ENCODE measurements around the gene LTF. TPM values are rescaled to one million over a fixed set of nuclear protein-coding genes. Genes with fewer than 3 reads are reported as not detected.

Gene LTF
- total RNA-seq, 1 donor from 2014 or later, result not detected

DNA sequence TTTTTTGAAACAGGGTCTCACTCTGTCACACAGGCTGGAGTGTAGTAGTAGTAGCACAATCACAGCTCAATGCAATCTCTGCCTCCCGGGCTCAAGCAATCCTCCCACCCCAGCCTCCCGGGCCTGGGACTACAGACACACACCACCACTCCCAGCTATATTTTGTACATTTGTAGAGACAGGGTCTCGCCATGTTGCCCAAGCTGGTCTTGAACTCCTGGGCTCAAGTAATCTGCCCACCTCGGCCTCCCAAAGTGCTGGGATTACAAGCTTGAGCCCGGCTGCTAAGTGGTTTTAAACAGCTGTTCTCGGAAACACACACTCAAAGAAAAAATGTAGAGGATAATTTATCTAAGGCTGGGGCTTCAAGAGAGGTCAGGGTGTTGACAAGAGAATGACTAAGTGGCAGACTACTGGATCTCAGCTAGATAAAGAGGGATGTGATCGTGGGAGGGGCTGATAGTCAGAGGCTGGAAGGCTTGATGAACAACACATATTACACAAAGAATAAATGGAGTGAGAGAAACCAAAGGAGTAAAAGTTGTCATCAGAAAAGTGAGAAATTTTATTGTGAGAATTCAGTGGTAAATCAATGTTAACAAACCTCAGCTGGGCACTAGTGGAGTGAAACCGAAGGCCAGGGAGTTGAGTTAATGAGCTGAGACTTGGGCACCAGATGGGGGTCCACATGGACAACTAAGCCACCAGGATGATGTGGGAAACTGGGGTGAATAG, 64.5 kb downstream of the LTF start:
- H3K4me3 Mint-ChIP-seq, result no peak overlapping the region
- ATAC-seq (ENCODE audit: low read depth), result no peak
- CTCF ChIA-PET, result no interaction called here
- H3K9me3 Mint-ChIP-seq, result peaks cover 3% of the 10 kb centered on the region
- peaks cover 16% of the 10 kb centered on the region for H3K4me1 Mint-ChIP-seq
- POLR2A ChIA-PET, result no interaction called here
- no peak for DNase-seq
- H3K36me3 Mint-ChIP-seq (ENCODE audit: low read depth), result no peaks in the 10 kb centered on the region
- no peaks in the 10 kb centered on the region for H3K27me3 Mint-ChIP-seq
- TF ChIP-seq, protein P1, sequence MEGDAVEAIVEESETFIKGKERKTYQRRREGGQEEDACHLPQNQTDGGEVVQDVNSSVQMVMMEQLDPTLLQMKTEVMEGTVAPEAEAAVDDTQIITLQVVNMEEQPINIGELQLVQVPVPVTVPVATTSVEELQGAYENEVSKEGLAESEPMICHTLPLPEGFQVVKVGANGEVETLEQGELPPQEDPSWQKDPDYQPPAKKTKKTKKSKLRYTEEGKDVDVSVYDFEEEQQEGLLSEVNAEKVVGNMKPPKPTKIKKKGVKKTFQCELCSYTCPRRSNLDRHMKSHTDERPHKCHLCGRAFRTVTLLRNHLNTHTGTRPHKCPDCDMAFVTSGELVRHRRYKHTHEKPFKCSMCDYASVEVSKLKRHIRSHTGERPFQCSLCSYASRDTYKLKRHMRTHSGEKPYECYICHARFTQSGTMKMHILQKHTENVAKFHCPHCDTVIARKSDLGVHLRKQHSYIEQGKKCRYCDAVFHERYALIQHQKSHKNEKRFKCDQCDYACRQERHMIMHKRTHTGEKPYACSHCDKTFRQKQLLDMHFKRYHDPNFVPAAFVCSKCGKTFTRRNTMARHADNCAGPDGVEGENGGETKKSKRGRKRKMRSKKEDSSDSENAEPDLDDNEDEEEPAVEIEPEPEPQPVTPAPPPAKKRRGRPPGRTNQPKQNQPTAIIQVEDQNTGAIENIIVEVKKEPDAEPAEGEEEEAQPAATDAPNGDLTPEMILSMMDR (IDR thresholded peaks at IDR 0.05), result no peak
- no peak overlapping the region for H3K27ac Mint-ChIP-seq
- intact Hi-C loops (cut with micrococcal nuclease), result no loop called here

DNA sequence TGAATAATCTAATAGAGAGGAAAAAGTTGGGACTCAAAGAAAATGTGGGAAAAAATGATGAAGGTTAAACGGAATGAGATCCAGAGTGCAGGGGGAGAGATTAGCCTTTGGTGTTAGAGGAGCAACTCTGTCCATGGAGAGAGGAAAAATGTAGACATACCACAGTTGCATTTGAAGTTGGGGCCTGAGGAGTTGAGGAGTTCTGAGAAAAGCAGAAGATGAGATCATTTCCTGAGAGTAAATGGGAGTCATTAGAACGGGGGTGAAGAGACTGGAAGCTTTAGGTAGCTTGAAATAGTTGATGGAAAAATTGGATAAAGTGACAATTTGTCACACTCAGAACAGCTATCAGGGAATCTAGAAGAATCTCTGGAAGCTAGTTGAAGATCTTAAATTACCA, 65.1 kb downstream of the LTF start:
- ATAC-seq (ENCODE audit: low read depth) (no peak), DNase-seq (no peak)
- H3K27ac Mint-ChIP-seq, result no peak overlapping the region
- no peaks in the 10 kb centered on the region for H3K27me3 Mint-ChIP-seq
- TF ChIP-seq, protein P1 (IDR thresholded peaks at IDR 0.05), result no peak
- POLR2A ChIA-PET, result interaction anchor here (0.5 kb wide), 1 partner anchor 22 kb away, joined by 3 read pairs; no protein-coding TSS in a partner anchor
- peaks cover 17% of the 10 kb centered on the region for H3K4me1 Mint-ChIP-seq
- intact Hi-C loops (cut with micrococcal nuclease), result no loop called here
- no peaks in the 10 kb centered on the region for H3K36me3 Mint-ChIP-seq (ENCODE audit: low read depth)
- CTCF ChIA-PET, result no interaction called here
- no peak overlapping the region for H3K4me3 Mint-ChIP-seq
- H3K9me3 Mint-ChIP-seq, result peaks cover 3% of the 10 kb centered on the region

DNA sequence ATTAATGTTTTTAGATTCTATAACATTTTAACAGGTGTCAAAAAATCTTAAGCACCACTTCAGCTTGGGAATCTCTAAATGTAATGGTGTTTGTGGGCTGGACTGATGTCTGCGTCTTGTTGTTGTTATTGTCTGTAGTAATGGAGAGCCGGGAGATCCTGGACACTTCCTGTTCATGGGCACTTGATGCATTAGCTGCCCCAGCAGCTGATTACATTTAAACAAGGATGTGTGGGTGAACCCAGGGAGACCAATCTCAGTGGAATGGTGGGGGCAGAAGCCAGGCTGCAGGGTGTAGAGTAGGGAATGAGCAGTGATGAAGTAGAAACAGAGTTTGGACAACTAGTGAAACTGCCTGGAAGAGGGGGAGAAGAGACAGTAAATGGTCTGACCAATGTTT, 65.6 kb downstream of the LTF start:
- CTCF ChIA-PET, result no interaction called here
- POLR2A ChIA-PET, result interaction anchor here (0.5 kb wide), 1 partner anchor 22 kb away, joined by 3 read pairs; no protein-coding TSS in a partner anchor
- no peak for ATAC-seq (ENCODE audit: low read depth)
- Mint-ChIP-seq H3K27ac (no peak overlapping the region), H3K9me3 (peaks cover 3% of the 10 kb centered on the region), H3K36me3 (ENCODE audit: low read depth) (no peaks in the 10 kb centered on the region), H3K4me1 (peaks cover 17% of the 10 kb centered on the region), H3K27me3 (no peaks in the 10 kb centered on the region), H3K4me3 (no peak overlapping the region)
- intact Hi-C loops (cut with micrococcal nuclease), result no loop called here
- TF ChIP-seq, protein P1 (IDR thresholded peaks at IDR 0.05), result no peak
- DNase-seq, result no peak

DNA sequence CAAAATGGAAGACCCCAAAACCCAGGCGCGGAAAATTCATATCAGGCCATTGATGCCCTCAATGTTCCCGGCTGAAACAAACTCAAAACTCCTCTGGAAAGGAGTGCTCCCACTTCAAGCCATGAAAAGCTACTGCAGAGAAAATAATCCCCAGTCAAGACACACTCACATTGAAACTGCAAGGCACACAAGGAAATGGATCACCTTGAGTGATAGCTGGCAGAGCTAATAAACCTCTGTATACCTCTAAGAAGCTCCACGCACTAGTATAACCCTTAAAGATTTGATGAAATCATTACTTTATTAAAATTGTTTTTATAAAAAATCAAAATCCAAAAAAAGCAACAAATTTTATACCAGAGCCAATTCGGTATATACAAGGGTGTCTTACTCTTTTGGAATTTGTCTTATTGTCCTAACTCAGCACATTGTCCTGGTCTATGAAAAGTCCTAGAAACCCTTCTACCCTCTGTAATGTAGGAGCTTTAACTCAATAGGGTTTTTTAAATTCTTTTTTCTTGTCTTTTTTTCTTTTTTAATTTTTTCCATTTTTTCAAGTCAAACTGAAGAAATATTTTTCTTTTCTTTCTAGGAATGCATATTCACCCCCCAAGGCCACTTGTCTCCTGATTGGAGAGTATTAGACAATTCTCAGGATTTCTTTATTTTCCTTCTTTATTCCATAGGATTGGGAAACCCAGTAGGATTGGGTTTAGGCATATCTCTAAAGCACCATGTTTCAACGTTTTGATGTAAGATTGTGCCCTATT, 66.3 kb downstream of the LTF start:
- ChIA-PET POLR2A (no interaction called here), CTCF (no interaction called here)
- TF ChIP-seq, protein P1 (IDR thresholded peaks at IDR 0.05), result no peak
- Mint-ChIP-seq H3K27me3 (no peaks in the 10 kb centered on the region), H3K9me3 (peaks cover 3% of the 10 kb centered on the region), H3K4me3 (no peak overlapping the region), H3K4me1 (peaks cover 17% of the 10 kb centered on the region), H3K27ac (no peak overlapping the region), H3K36me3 (ENCODE audit: low read depth) (no peaks in the 10 kb centered on the region)
- intact Hi-C loops (cut with micrococcal nuclease), result no loop called here
- DNase-seq (no peak), ATAC-seq (ENCODE audit: low read depth) (no peak)

DNA sequence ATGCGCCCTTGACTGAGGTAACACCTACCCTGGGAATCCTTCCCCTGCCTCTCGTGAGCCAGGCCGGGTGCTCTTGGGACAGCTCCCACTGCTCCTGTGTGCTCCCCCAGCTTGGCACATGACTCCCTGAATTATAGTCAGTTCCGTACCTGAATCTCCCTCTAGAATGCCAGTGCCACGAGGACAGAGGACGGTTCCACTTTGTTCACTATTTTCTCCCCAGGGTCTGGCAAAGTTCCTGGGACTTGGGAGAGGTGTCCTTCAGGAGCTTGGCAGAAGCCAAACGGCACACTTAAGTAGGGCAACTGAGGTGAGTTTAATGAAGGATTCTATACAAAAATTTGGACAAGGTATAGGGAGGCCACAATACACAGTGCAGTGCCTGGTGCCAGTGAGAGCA, 67.6 kb downstream of the LTF start:
- H3K9me3 Mint-ChIP-seq, result no peaks in the 10 kb centered on the region
- peaks cover 17% of the 10 kb centered on the region for H3K4me1 Mint-ChIP-seq
- TF ChIP-seq, protein P1 (IDR thresholded peaks at IDR 0.05), result no peak
- ATAC-seq (ENCODE audit: low read depth) (no peak), DNase-seq (no peak)
- intact Hi-C loops (cut with micrococcal nuclease), result no loop called here
- no peak overlapping the region for H3K27ac Mint-ChIP-seq
- ChIA-PET CTCF (no interaction called here), POLR2A (no interaction called here)
- H3K27me3 Mint-ChIP-seq, result no peaks in the 10 kb centered on the region
- no peak overlapping the region for H3K4me3 Mint-ChIP-seq
- no peaks in the 10 kb centered on the region for H3K36me3 Mint-ChIP-seq (ENCODE audit: low read depth)

All from activated B cell treated with CpG ODN at 0.5 μM for 24 hours (primary cell).